MM.1S (cell line): ENCODE results near the gene KRTDAP.

Experiments used
- DNase-seq: peaks from one replicate; pipeline ENCODE4 v3.0.0-alpha.2; 2015
- H2AFZ ChIP-seq: fragments of 300-600 bp; sonication (generic); 2 replicates; pipeline ENCODE4 v1.6.0; 2016; ENCODE audit warnings: antibody characterized with exemption, low read length
- H3F3A ChIP-seq: fragments of 300-600 bp; sonication (generic); 2 replicates; pipeline ENCODE4 v1.6.1; 2016; ENCODE audit warnings: mild to moderate bottlenecking, antibody characterized with exemption, low read length, moderate library complexity, mixed read lengths; ENCODE audit not compliant: insufficient read depth
- H3K27ac ChIP-seq: fragments of 300-600 bp; sonication (generic); 2 replicates; pipeline ENCODE4 v1.5.1; 2016; ENCODE audit warnings: mild to moderate bottlenecking, low read length
- H3K27me3 ChIP-seq: fragments of 300-600 bp; sonication (generic); replicated peaks from 2 replicates; pipeline ENCODE4 v1.6.0; 2016; ENCODE audit warnings: low read length; ENCODE audit not compliant: insufficient read depth
- H3K36me3 ChIP-seq: fragments of 300-600 bp; sonication (generic); replicated peaks from 2 replicates; pipeline ENCODE4 v1.6.1; 2016; ENCODE audit warnings: mild to moderate bottlenecking, low read length, mixed read lengths; ENCODE audit not compliant: insufficient read depth
- H3K4me1 ChIP-seq: fragments of 300-600 bp; sonication (generic); 2 replicates; pipeline ENCODE4 v1.6.1; 2016; ENCODE audit warnings: low read length, mixed read lengths
- H3K4me2 ChIP-seq: fragments of 300-600 bp; sonication (generic); 2 replicates; pipeline ENCODE4 v1.6.0; 2016; ENCODE audit warnings: low read depth, low read length
- H3K4me3 ChIP-seq: fragments of 300-600 bp; sonication (generic); 2 replicates; pipeline ENCODE4 v1.5.1; 2016; ENCODE audit warnings: low read length, mixed read lengths
- H3K79me2 ChIP-seq: fragments of 300-600 bp; sonication (generic); 2 replicates; pipeline ENCODE4 v1.6.1; 2016; ENCODE audit warnings: mixed run types, low read length, mixed read lengths
- H3K9ac ChIP-seq: fragments of 300-600 bp; sonication (generic); 2 replicates; pipeline ENCODE4 v1.6.1; 2016; ENCODE audit warnings: low read length, mixed read lengths
- H3K9me2 ChIP-seq: fragments of 300-600 bp; sonication (generic); replicated peaks from 2 replicates; pipeline ENCODE4 v1.6.1; 2016; ENCODE audit warnings: mild to moderate bottlenecking, low read length, mixed read lengths; ENCODE audit not compliant: insufficient read depth
- H3K9me3 ChIP-seq: fragments of 300-600 bp; sonication (generic); replicated peaks from 2 replicates; pipeline ENCODE4 v1.6.1; 2016; ENCODE audit warnings: mild to moderate bottlenecking, low read length, mixed read lengths; ENCODE audit not compliant: insufficient read depth
- H4K20me1 ChIP-seq: fragments of 300-600 bp; sonication (generic); 2 replicates; pipeline ENCODE4 v1.6.1; 2016; ENCODE audit warnings: mild to moderate bottlenecking, low read length, moderate library complexity, mixed read lengths; ENCODE audit not compliant: insufficient read depth
- EZH2 ChIP-seq: fragments of 300-600 bp; sonication (generic); optimal IDR thresholded peaks from 2 replicates; pipeline ENCODE3; 2017; ENCODE audit warnings: low read depth, mild to moderate bottlenecking, antibody characterized with exemption, low read length, mixed read lengths
- EZH2phosphoT487 ChIP-seq: fragments of 300-600 bp; sonication (generic); IDR thresholded peaks from 2 replicates; pipeline ENCODE4 v1.6.1; 2018; ENCODE audit warnings: antibody characterized with exemption, low read length
- TF ChIP-seq, protein P1 (sequence below): fragments of 300-600 bp; sonication (generic); IDR thresholded peaks from 2 replicates; pipeline ENCODE4 v1.5.1; 2016; ENCODE audit warnings: antibody characterized with exemption, low read length, mixed read lengths

KRTDAP gene, protein sequence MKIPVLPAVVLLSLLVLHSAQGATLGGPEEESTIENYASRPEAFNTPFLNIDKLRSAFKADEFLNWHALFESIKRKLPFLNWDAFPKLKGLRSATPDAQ

DNA sequence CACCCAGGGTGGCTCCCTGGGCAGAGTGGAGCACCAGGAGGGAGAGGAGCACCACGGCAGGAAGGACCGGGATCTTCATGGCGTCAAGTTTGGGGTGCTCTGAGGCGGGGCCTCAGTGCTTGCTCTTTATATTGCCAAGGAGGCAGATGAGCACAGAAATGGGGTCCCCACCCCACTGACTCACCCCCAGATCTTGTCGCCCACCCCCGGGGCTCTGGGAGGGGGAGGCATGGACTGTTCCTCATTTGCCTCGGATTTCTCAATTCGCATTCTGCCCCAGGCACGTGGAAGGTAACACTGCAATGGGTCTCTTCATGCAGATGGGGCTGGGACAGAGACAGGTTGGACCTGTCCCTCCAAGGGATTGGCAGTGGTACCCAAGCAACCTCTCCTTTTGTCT, at the start of gene KRTDAP:
KRTDAP (minus strand) TSS at position 101 of the 400 bp plus-strand sequence; CDS start at position 79, 22 bp downstream.
- Histone ChIP-seq H3K36me3 (no peaks in the 10 kb centered on the region), H2AFZ (no peak within 1 kb of the TSS), H3K9me2 (no peaks in the 10 kb centered on the region), H3K4me2 (no peak within 1 kb of the TSS), H3K79me2 (no peaks in the 10 kb centered on the region), H3F3A (no peaks in the 10 kb centered on the region), H3K9ac (no peak within 1 kb of the TSS), H3K27ac (no peak within 1 kb of the TSS), H3K4me1 (0 out of 2 replicates have a peak, but pooled peaks cover 3% of the 10 kb centered on the region), H3K4me3 (no peak within 1 kb of the TSS), H3K27me3 (peaks cover 96% of the 10 kb centered on the region), H4K20me1 (no peaks in the 10 kb centered on the region), H3K9me3 (no peaks in the 10 kb centered on the region)
- TF ChIP-seq EZH2phosphoT487 (no peak), EZH2 (no peak)
- TF ChIP-seq, protein P1, sequence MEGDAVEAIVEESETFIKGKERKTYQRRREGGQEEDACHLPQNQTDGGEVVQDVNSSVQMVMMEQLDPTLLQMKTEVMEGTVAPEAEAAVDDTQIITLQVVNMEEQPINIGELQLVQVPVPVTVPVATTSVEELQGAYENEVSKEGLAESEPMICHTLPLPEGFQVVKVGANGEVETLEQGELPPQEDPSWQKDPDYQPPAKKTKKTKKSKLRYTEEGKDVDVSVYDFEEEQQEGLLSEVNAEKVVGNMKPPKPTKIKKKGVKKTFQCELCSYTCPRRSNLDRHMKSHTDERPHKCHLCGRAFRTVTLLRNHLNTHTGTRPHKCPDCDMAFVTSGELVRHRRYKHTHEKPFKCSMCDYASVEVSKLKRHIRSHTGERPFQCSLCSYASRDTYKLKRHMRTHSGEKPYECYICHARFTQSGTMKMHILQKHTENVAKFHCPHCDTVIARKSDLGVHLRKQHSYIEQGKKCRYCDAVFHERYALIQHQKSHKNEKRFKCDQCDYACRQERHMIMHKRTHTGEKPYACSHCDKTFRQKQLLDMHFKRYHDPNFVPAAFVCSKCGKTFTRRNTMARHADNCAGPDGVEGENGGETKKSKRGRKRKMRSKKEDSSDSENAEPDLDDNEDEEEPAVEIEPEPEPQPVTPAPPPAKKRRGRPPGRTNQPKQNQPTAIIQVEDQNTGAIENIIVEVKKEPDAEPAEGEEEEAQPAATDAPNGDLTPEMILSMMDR, result no peak
- DNase-seq, result no peak

DNA sequence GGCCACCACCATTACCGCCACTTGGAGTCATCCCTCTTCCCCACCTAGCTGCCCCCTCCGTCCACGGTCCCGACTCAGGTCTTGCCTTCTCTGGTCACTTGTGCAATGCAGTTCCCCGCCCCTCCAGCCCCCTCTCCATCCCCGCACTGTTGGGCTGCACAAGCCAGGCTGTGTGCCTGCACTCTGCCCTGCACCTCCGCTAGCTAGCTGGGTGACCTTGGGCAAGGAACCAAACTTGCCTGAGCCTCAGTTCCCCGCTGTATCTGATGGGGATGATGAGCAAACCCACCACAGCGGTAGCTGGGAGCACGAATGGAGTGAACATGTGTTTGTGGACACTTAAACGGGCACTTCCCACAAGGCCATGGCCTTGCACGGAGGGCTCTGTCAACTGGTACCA, 49.6 kb upstream of the KRTDAP start:
- Histone ChIP-seq H3K79me2 (peaks cover 11% of the 10 kb centered on the region), H3K27me3 (peaks cover 24% of the 10 kb centered on the region), H2AFZ (no peak overlapping the region), H3K27ac (no peak overlapping the region), H3K4me3 (no peak overlapping the region), H3K4me1 (peaks cover 5% of the 10 kb centered on the region; the same call in 1 of the 2 replicates), H3K36me3 (no peaks in the 10 kb centered on the region), H3K9ac (no peak overlapping the region), H3K9me2 (no peaks in the 10 kb centered on the region), H4K20me1 (no peaks in the 10 kb centered on the region), H3F3A (no peaks in the 10 kb centered on the region), H3K9me3 (no peaks in the 10 kb centered on the region), H3K4me2 (no peak overlapping the region)
- no peak for TF ChIP-seq EZH2
- TF ChIP-seq, protein P1, result no peak
- no peak for TF ChIP-seq EZH2phosphoT487
- no peak for DNase-seq

DNA sequence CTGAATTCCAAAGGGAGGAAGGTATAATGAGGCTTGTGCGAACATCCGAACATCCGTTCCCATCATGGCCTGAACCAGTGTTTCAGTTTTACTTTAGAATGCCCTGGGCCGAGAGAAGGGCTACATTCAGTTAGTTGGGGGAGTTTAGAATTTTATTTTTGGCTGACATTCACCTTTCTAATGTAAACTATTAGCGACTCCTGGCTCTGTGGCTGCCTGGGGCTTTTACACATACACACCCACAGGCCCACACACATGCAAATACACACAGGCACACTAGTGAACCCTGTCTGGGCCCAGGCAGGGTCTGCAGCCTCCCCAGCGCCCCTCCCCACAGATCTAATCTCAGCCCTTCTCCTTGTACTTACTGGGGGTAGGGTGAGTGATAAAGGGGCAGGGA, 49.0 kb upstream of the KRTDAP start:
- no peak for DNase-seq
- Histone ChIP-seq H3F3A (no peaks in the 10 kb centered on the region), H3K27ac (no peak overlapping the region), H2AFZ (no peak overlapping the region), H3K79me2 (peaks cover 6% of the 10 kb centered on the region; the same call in 1 of the 2 replicates), H3K9me3 (no peaks in the 10 kb centered on the region), H3K4me1 (peaks cover 1% of the 10 kb centered on the region; the same call in 1 of the 2 replicates), H3K9ac (no peak overlapping the region), H3K4me2 (no peak overlapping the region), H3K27me3 (peaks cover 29% of the 10 kb centered on the region), H3K36me3 (no peaks in the 10 kb centered on the region), H3K9me2 (no peaks in the 10 kb centered on the region), H3K4me3 (no peak overlapping the region), H4K20me1 (no peaks in the 10 kb centered on the region)
- no peak for TF ChIP-seq EZH2
- no peak for TF ChIP-seq EZH2phosphoT487
- TF ChIP-seq, protein P1, result no peak
